SK-N-SH treated with all-trans-retinoic acid at 6 μM for 48 hours (cell line): ENCODE data around the gene TMPRSS4.

Source experiments
- ATAC-seq: fragments of 200-7000 bp; cut with Tn5 transposase; 3 replicates; pipeline ENCODE4 v1.9.1; 2020; ENCODE audit warnings: mild to moderate bottlenecking, moderate library complexity
- ARNTL ChIP-seq: fragments of 450-650 bp; formaldehyde crosslinking; IDR thresholded peaks from 2 replicates; pipeline ENCODE4 v1.5.0; 2020; ENCODE audit warnings: low read depth, mild to moderate bottlenecking, moderate library complexity, borderline replicate concordance
- BACH2 ChIP-seq: fragments of 250-450 bp; sonication (Bioruptor Pico); IDR thresholded peaks from 2 replicates; pipeline ENCODE4 v1.9.0; 2021; ENCODE audit warnings: mild to moderate bottlenecking, borderline replicate concordance
- CREB5 ChIP-seq: fragments of 250-450 bp; sonication (Bioruptor Pico); IDR thresholded peaks from 2 replicates; pipeline ENCODE4 v1.5.1; 2020; ENCODE audit warnings: low read depth, mild to moderate bottlenecking, moderate library complexity
- CSDC2 ChIP-seq: fragments of 250-450 bp; sonication (Bioruptor Pico); IDR thresholded peaks from 2 replicates; pipeline ENCODE4 v1.5.0; 2020; ENCODE audit warnings: mild to moderate bottlenecking, moderate library complexity
- CSRNP3 ChIP-seq: fragments of 250-450 bp; sonication (Bioruptor Pico); IDR thresholded peaks from 2 replicates; pipeline ENCODE4 v1.5.1; 2021; ENCODE audit warnings: mild to moderate bottlenecking, moderate library complexity
- GLIS3 ChIP-seq: fragments of 250-450 bp; sonication (Bioruptor Pico); IDR thresholded peaks from 2 replicates; pipeline ENCODE4 v1.5.0; 2020; ENCODE audit warnings: mild to moderate bottlenecking, moderate library complexity
- ISL1 ChIP-seq: fragments of 250-450 bp; sonication (Bioruptor Pico); IDR thresholded peaks from 2 replicates; pipeline ENCODE4 v2.1.2; 2022; ENCODE audit warnings: mild to moderate bottlenecking, moderate library complexity
- POU6F1 ChIP-seq: fragments of 250-450 bp; sonication (Bioruptor Pico); IDR thresholded peaks from 2 replicates; pipeline ENCODE4 v1.8.0; 2021; ENCODE audit warnings: low read depth, mild to moderate bottlenecking, moderate library complexity, borderline replicate concordance
- PPARA ChIP-seq: fragments of 250-450 bp; sonication (Bioruptor Pico); IDR thresholded peaks from 2 replicates; pipeline ENCODE4 v1.5.0; 2020; ENCODE audit warnings: mild to moderate bottlenecking, borderline replicate concordance
- RARB ChIP-seq: fragments of 250-450 bp; sonication (Bioruptor Pico); IDR thresholded peaks from 2 replicates; pipeline ENCODE4 v1.8.0; 2021; ENCODE audit warnings: mild to moderate bottlenecking, moderate library complexity
- TCF4 ChIP-seq: fragments of 250-450 bp; sonication (Bioruptor Pico); IDR thresholded peaks from 2 replicates; pipeline ENCODE4 v1.8.0; 2021; ENCODE audit warnings: mild to moderate bottlenecking, moderate library complexity, borderline replicate concordance
- TOX ChIP-seq: fragments of 250-450 bp; sonication (Bioruptor Pico); IDR thresholded peaks from 2 replicates; pipeline ENCODE4 v1.8.0; 2021; ENCODE audit warnings: mild to moderate bottlenecking, moderate library complexity, borderline replicate concordance
- TSHZ2 ChIP-seq: fragments of 250-450 bp; sonication (Bioruptor Pico); IDR thresholded peaks from 2 replicates; pipeline ENCODE4 v1.5.0; 2020; ENCODE audit warnings: mild to moderate bottlenecking, moderate library complexity
- ZC3H10 ChIP-seq: fragments of 250-450 bp; sonication (Bioruptor Pico); IDR thresholded peaks from 2 replicates; pipeline ENCODE4 v1.5.1; 2021; ENCODE audit warnings: mild to moderate bottlenecking, moderate library complexity
- ZFP3 ChIP-seq: fragments of 250-450 bp; sonication (Bioruptor Pico); IDR thresholded peaks from 2 replicates; pipeline ENCODE4 v1.5.0; 2020; ENCODE audit warnings: mild to moderate bottlenecking, moderate library complexity
- ZFP30 ChIP-seq: fragments of 450-650 bp; formaldehyde crosslinking; IDR thresholded peaks from 2 replicates; pipeline ENCODE4 v1.5.0; 2022; ENCODE audit warnings: mild to moderate bottlenecking, moderate library complexity
- ZNF565 ChIP-seq: fragments of 450-650 bp; formaldehyde crosslinking; conservative IDR thresholded peaks from 2 replicates; pipeline ENCODE4 v1.5.0; 2020; ENCODE audit warnings: low read depth, mild to moderate bottlenecking, moderate library complexity
- ZNF70 ChIP-seq: fragments of 450-650 bp; formaldehyde crosslinking; IDR thresholded peaks from 2 replicates; pipeline ENCODE4 v1.5.0; 2020; ENCODE audit warnings: mild to moderate bottlenecking, moderate library complexity
- ZNF8 ChIP-seq: fragments of 450-650 bp; formaldehyde crosslinking; IDR thresholded peaks from 2 replicates; pipeline ENCODE4 v1.5.0; 2020; ENCODE audit warnings: mild to moderate bottlenecking, moderate library complexity

Gene TMPRSS4

GRCh38 chr11:118079491-118079890 is 2.6 kb downstream of the TMPRSS4 start:
- no peak for ATAC-seq
- TF ChIP-seq ISL1 (CRISPR knock-in tag) (no peak), GLIS3 (CRISPR knock-in tag) (no peak), ZNF565 (CRISPR knock-in tag) (no peak), ZFP30 (CRISPR knock-in tag) (no peak), POU6F1 (CRISPR knock-in tag) (no peak), RARB (no peak), TCF4 (CRISPR knock-in tag) (no peak)

- no peak for TF ChIP-seq TOX (CRISPR knock-in tag)
- no peak for TF ChIP-seq ZFP3 (CRISPR knock-in tag)
- no peak for TF ChIP-seq RARB
- no peak for TF ChIP-seq PPARA (CRISPR knock-in tag)
- TF ChIP-seq CREB5 (CRISPR knock-in tag) = no peak
- no peak for TF ChIP-seq TSHZ2 (CRISPR knock-in tag)
- TF ChIP-seq ZC3H10 (CRISPR knock-in tag) = no peak
- no peak for TF ChIP-seq ISL1 (CRISPR knock-in tag)
- no peak for TF ChIP-seq ARNTL (CRISPR knock-in tag)
- TF ChIP-seq POU6F1 (CRISPR knock-in tag) = no peak
- no peak for TF ChIP-seq CSRNP3
- TF ChIP-seq ZNF8 (CRISPR knock-in tag) = no peak
- no peak for TF ChIP-seq ZFP30 (CRISPR knock-in tag)
- ATAC-seq = no peak
These were observed 3.4 kb downstream of the TMPRSS4 start for GRCh38 chr11:118080296-118080695.

GRCh38 chr11:118081241-118081958 is 4.5 kb downstream of the TMPRSS4 start:
- ATAC-seq = no peak
- TF ChIP-seq ZNF70 (CRISPR knock-in tag) = no peak
- TF ChIP-seq BACH2 (CRISPR knock-in tag) = no peak
- TF ChIP-seq CSRNP3 = no peak
- TF ChIP-seq ZC3H10 (CRISPR knock-in tag) = no peak
- TF ChIP-seq PPARA (CRISPR knock-in tag) = no peak
- no peak for TF ChIP-seq ISL1 (CRISPR knock-in tag)
- TF ChIP-seq GLIS3 (CRISPR knock-in tag) = no peak
- no peak for TF ChIP-seq CSDC2 (CRISPR knock-in tag)
- TF ChIP-seq ZNF8 (CRISPR knock-in tag) = no peak
